Natural killer cell (primary cell): Measurements from ENCODE around the gene ARL15. TPM values are rescaled to one million over a fixed set of nuclear protein-coding genes. Genes with fewer than 3 reads are reported as not detected.

Source experiments
- ATAC-seq, 3 donors: fragments of 150-1000 bp in 2 of 3; fragments of 200-7000 bp in 1 of 3; cut with Tn5 transposase; 1 replicate in 1 of 3; 2 replicates in 2 of 3; pipeline ENCODE4 v1.10.0; 2021; ENCODE audit warnings: mild to moderate bottlenecking in 2 of 3, moderate library complexity in 2 of 3
- DNase-seq, 2 donors: peaks; one replicate each; pipeline versions ENCODE4 v3.0.0 to v3.0.0-alpha.2; 2013 to 2021; ENCODE audit warnings: mixed read lengths in 1 of 2
- H3K27ac ChIP-seq: one replicate; pipeline ENCODE4 v1.5.1; 2013; ENCODE audit warnings: mild to moderate bottlenecking, low read length
- H3K27me3 ChIP-seq: one replicate; pipeline ENCODE4 v1.6.1; 2013; ENCODE audit warnings: low read length; ENCODE audit not compliant: control insufficient read depth, insufficient read depth
- H3K36me3 ChIP-seq: one replicate; pipeline ENCODE4 v1.6.1; 2013; ENCODE audit warnings: low read length; ENCODE audit not compliant: control insufficient read depth, insufficient read depth
- H3K4me1 ChIP-seq: one replicate; pipeline ENCODE4 v1.6.1; 2013; ENCODE audit warnings: low read length; ENCODE audit not compliant: control insufficient read depth, insufficient read depth
- H3K4me3 ChIP-seq: one replicate; pipeline ENCODE4 v1.5.1; 2013; ENCODE audit warnings: low read length
- H3K9me3 ChIP-seq: one replicate; pipeline ENCODE4 v1.6.1; 2013; ENCODE audit warnings: low read length; ENCODE audit not compliant: control insufficient read depth, insufficient read depth
- H3K27ac Mint-ChIP-seq, 2 donors: one replicate each; pipeline ENCODE4 v1.8.0; 2022; ENCODE audit warnings: mild to moderate bottlenecking in 2 of 2, mixed read lengths in 2 of 2, moderate library complexity in 1 of 2
- H3K27me3 Mint-ChIP-seq, 2 donors: one replicate each; pipeline ENCODE4 v1.8.0; 2022; ENCODE audit warnings: low read depth in 2 of 2, mixed read lengths in 2 of 2
- H3K36me3 Mint-ChIP-seq: one replicate; pipeline ENCODE4 v1.8.0; 2022; ENCODE audit warnings: mixed read lengths
- H3K4me1 Mint-ChIP-seq, 2 donors: one replicate each; pipeline ENCODE4 v1.8.0; 2022; ENCODE audit warnings: mixed read lengths in 2 of 2
- H3K4me3 Mint-ChIP-seq: one replicate; pipeline ENCODE4 v1.8.0; 2022; ENCODE audit warnings: mild to moderate bottlenecking, moderate library complexity, mixed read lengths
- H3K9me3 Mint-ChIP-seq, 2 donors: one replicate each; pipeline ENCODE4 v1.8.0; 2022; ENCODE audit warnings: mixed read lengths in 2 of 2
- WGBS: methylation state at CpG from one replicate; pipeline ENCODE4 v1.1.7; 2013; ENCODE audit warnings: missing lambda C conversion rate; ENCODE audit not compliant: insufficient coverage; 5-methylcytosine and 5-hydroxymethylcytosine counted together
- intact Hi-C: fragments of 100-400 bp; cut with micrococcal nuclease; formaldehyde crosslinking; loops from one replicate; pipeline ENCODE4 v1.14.2; 2022
- total RNA-seq, 4 donors: library from RNA; stranded (reverse); fragments of 120-200 nt in 1 of 4; gene quantifications; one replicate each; pipeline versions ENCODE4 v1.2.3 to v1.2.4, GENCODE V29; 2013 to 2022
- TF ChIP-seq, protein P1 (sequence below): fragments of 200-600 bp; IDR thresholded peaks from one replicate; pipeline ENCODE4 v1.8.0; 2022; ENCODE audit warnings: antibody characterized with exemption

The ARL15 gene
- total RNA-seq, 3 donors from 2014 or later (not counting 1 experiment from before 2014, with no cell fraction given) = 28.9 to 35.1 (median 33.1) TPM

DNA sequence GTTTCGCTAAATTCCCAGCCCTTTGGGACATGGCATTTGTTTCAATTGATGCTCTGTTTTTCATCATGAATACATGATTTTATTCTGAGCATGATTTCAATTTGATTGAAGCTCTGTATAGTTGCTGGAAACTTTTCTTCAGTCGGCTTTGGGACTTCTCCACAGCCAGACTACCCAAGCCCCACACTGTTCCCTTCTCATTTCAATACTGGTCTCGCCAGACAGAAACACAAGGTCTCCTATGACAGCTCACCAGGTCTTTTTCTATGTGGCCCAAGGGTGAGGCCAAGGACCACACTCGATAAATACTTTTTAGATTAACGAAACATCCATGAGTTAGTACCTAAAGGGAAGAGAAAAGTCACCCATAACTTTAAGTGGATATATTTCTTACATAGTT, 132.2 kb downstream of the ARL15 start:
- ATAC-seq (no peak), DNase-seq (no peak)
- Mint-ChIP-seq H3K27ac (no peak overlapping the region), H3K4me3 (no peak overlapping the region), H3K4me1 (peaks cover 37 to 51% of the 10 kb centered on the region in 2 donors), H3K9me3 (no peaks in the 10 kb centered on the region), H3K36me3 (no peaks in the 10 kb centered on the region), H3K27me3 (no peaks in the 10 kb centered on the region)
- Histone ChIP-seq H3K4me1 (no peaks in the 10 kb centered on the region), H3K36me3 (no peaks in the 10 kb centered on the region), H3K27ac (no peak overlapping the region), H3K9me3 (no peaks in the 10 kb centered on the region), H3K4me3 (no peak overlapping the region), H3K27me3 (no peaks in the 10 kb centered on the region)
- intact Hi-C loops = no loop called here
- 76% methylated on average over 3 of the region's 5 CpGs for WGBS
- TF ChIP-seq, protein P1, sequence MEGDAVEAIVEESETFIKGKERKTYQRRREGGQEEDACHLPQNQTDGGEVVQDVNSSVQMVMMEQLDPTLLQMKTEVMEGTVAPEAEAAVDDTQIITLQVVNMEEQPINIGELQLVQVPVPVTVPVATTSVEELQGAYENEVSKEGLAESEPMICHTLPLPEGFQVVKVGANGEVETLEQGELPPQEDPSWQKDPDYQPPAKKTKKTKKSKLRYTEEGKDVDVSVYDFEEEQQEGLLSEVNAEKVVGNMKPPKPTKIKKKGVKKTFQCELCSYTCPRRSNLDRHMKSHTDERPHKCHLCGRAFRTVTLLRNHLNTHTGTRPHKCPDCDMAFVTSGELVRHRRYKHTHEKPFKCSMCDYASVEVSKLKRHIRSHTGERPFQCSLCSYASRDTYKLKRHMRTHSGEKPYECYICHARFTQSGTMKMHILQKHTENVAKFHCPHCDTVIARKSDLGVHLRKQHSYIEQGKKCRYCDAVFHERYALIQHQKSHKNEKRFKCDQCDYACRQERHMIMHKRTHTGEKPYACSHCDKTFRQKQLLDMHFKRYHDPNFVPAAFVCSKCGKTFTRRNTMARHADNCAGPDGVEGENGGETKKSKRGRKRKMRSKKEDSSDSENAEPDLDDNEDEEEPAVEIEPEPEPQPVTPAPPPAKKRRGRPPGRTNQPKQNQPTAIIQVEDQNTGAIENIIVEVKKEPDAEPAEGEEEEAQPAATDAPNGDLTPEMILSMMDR = no peak

DNA sequence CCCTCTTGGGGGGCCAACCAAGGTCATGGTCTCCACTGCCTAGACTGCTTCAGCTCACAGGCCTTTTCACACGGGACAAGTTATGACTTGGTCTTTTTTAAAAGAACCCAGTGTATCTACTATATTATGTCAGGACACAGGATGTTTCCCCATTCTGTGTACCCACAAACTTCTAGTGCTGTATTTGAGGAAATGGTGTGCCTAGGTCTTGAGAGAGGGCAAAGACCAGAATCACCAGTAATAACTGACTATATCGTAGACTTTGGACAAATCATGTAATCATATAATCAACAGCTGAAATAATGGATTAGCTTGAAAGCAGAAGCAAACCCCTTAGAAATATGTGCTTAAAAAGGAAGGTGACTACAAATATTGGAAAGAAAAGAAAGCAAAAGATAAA, 133.3 kb downstream of the ARL15 start:
- intact Hi-C loops = no loop called here
- H3K4me3 Mint-ChIP-seq = no peak overlapping the region
- WGBS = 80% methylated on average over 1 of the region's 2 CpGs

DNA sequence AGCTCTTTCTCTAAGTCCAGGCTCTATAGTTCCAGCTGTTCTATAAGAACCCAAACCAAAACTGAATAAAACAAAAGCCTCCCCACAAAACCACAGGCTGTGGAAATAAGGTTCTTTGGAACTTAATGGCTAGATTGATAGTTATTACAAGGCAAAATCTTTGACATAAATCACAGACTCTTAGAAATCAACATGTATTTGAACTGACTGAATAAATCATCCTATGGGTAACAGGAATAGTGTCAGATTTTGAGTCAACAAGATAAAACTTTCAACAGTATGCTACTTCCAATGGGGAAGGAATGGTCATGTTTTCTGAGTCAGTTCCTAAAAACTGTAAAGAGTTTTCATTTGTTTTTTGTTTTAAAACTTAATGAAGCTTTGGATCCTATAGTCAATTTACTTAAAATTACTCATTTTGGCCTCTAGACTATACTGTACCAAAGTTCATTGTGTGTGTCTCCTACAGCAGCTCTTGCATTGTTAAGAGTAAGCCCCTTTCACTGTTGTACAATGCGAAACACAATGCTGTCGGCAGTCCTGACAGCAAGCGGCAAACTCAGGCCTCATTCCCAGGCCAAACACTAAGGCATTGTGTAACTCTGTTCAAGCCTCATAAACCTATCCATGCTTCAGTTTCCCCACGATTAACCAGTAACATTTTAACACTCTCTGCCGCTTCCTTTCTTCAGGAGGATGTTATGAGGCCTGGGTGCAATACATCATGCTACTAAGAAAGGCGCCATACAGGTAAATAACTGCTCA, 134.1 kb downstream of the ARL15 start:
- TF ChIP-seq, protein P1 = no peak
- intact Hi-C loops = no loop called here
- Histone ChIP-seq H3K27ac (no peak overlapping the region), H3K9me3 (no peaks in the 10 kb centered on the region), H3K4me1 (no peaks in the 10 kb centered on the region), H3K4me3 (no peak overlapping the region), H3K27me3 (no peaks in the 10 kb centered on the region), H3K36me3 (no peaks in the 10 kb centered on the region)
- H3K4me1 Mint-ChIP-seq = peaks cover 42 to 56% of the 10 kb centered on the region in 2 donors
- no peaks in the 10 kb centered on the region for H3K27me3 Mint-ChIP-seq
- no peak overlapping the region for H3K4me3 Mint-ChIP-seq
- H3K36me3 Mint-ChIP-seq = no peaks in the 10 kb centered on the region
- H3K27ac Mint-ChIP-seq = peak overlapping the region in 1 of 2 donors; percentile 34
- 96% methylated on average over 6 of the region's 6 CpGs for WGBS
- DNase-seq (no peak), ATAC-seq (no peak)
- no peaks in the 10 kb centered on the region for H3K9me3 Mint-ChIP-seq

More for the DNA sequence above, 133.3 kb downstream of the ARL15 start:
- TF ChIP-seq, protein P1 = no peak
- Mint-ChIP-seq H3K27ac (peak overlapping the region in 1 of 2 donors; percentile 27), H3K36me3 (no peaks in the 10 kb centered on the region), H3K4me1 (peaks cover 42 to 56% of the 10 kb centered on the region in 2 donors), H3K27me3 (no peaks in the 10 kb centered on the region), H3K9me3 (no peaks in the 10 kb centered on the region)
- H3K27me3 ChIP-seq = no peaks in the 10 kb centered on the region
- H3K4me3 ChIP-seq = no peak overlapping the region
- no peak for ATAC-seq
- no peak for DNase-seq
- no peaks in the 10 kb centered on the region for H3K9me3 ChIP-seq
- H3K27ac ChIP-seq = no peak overlapping the region
- no peaks in the 10 kb centered on the region for H3K36me3 ChIP-seq
- H3K4me1 ChIP-seq = no peaks in the 10 kb centered on the region
